Measurements from ENCODE around the gene ZNG1F.
"Not testable (repeated sequence)": the region's sequence is repeated elsewhere in the genome, so short reads cannot be mapped to it uniquely, and the experiment has no call there.

The ZNG1F gene

DNA sequence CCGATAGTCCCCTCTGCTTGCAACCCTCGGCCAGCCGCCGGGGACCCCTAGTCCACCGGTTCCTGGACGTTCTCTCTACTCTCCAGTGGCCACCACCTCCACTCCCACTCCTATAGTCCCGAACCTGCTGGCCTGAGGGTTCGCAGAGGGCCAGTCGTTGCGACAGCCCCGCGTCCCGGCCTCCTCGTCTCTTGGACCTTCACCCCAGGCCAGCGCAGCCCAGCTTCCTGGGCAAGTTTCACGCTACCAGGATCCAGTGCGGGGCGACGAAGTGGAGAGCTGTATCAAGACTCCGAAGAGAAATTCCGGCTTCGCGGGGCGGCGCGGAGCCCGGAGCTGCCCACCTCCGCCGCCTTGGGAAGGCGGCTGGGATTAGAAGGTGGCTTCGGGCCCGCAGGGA, 65.7 kb downstream of the ZNG1F start:
- DNase-seq (ENCODE audit: low read depth in 2 of 2), result not testable (repeated sequence)

DNA sequence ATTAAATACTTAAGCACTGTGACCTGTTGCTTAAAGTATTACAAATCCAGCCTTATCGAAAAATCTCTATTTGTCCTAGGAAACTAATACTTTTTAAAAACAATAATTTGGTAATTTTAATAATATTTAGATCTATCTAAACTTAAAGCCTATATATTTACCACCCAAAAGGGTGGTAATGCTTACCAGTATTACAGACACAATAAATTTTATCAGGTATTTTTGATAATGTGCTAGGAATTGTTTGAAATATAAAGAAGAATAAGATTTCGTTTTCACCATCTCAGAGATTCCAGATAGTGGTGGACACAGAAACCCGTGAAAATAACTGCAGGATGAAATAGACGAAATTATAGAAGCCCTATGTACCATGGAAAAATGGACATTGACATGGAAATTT, 68.4 kb downstream of the ZNG1F start:
- DNase-seq (ENCODE audit: low read depth in 2 of 2), result not testable (repeated sequence)

DNA sequence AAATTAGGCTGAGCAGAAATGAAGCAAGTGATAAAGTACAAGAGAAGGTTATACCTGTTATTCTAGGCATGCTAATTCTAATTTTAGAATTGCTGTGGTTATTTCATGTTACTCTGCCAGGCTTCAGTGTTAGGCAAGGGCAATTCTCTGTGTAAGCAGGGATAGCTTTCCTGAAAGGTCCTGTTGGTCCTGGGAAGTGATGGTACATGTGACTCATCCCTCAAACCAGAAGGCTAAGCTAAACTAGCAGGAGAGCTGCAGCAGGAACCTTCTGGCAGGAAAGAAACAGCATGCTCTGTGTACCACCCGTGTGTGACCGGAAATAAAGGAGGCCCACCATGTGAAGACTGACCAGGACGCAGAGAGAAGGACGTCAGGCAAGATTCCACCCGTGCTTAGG, 69.4 kb downstream of the ZNG1F start:
- DNase-seq (ENCODE audit: low read depth in 2 of 2), result not testable (repeated sequence)

DNA sequence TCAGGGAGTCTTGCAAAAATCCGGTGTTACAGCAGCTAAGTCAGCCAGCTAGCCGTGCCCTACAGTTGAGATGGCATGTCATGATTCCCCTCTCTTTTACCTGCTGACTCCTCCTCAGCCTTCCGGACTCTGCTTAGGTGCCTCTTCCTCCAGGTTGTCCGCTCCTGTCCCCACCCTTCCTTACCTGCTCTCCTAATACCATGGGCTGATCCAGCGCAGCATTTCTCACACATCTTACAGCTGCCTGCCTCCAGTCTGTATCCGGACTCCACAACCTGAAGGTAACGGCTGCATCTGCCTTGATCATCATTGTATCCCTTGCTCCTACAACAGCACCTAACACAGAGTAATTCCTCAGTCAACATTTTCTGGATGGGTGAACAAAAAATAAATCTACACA, 69.8 kb downstream of the ZNG1F start:
- not testable (repeated sequence) for DNase-seq (ENCODE audit: low read depth in 2 of 2)

DNA sequence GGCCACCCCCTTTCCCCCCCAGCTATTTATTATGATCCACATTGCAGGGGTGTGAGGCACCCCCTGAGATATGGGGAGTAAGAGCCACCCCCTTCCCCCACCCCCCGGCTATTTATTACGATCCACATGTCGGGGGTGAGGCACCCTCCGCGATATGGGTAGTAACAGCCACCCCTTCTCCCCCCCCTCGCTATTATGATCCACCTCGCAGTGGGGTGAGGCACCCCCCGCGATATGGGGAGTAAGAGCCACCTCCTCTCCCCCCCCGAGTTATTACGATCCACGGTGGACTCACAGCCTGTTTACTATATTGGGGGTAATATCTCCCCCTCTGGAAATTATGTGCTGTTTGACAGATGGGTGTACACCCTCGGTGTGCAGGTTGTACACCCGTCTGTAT, 75.8 kb downstream of the ZNG1F start:
- DNase-seq (ENCODE audit: low read depth in 2 of 2), result not testable (repeated sequence)

DNA sequence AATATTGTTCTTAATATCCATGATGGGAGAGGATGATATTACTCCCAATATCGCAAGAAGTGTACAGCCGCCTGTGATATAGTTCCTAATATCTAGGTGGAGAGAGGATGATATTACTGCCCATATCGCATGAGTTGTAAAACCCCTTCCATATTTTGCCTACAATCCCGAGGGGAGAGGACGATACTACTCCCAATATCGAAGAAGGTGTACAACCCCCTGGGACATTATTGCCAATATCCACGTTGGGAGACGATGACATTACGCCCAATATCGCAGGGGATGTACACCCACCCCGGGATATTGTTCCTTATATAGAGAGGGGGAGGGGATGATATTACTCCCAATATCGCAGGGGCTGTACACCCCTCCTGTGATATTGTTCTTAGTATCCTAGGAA, 77.7 kb downstream of the ZNG1F start:
- not testable (repeated sequence) for DNase-seq (ENCODE audit: low read depth in 2 of 2)

DNA sequence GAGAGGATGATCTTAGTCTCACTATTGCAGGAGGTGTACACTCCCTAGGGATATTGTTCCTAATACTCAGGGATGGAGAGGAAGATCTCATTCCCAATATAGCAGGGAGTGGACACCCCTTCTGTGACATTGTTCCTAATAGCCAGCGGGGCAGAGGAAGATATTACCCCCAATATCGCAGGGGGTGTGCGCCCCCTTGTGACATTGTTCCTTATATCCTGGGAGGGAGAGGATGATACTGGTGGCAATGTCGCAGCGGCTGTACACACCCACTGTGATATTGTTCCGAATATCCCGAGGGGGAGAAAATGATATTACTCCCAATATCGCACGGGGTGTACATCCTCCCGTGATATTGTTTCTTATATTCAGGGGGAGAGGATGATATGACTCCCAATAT, 78.2 kb downstream of the ZNG1F start:
- DNase-seq (ENCODE audit: low read depth in 2 of 2), result not testable (repeated sequence)

DNA sequence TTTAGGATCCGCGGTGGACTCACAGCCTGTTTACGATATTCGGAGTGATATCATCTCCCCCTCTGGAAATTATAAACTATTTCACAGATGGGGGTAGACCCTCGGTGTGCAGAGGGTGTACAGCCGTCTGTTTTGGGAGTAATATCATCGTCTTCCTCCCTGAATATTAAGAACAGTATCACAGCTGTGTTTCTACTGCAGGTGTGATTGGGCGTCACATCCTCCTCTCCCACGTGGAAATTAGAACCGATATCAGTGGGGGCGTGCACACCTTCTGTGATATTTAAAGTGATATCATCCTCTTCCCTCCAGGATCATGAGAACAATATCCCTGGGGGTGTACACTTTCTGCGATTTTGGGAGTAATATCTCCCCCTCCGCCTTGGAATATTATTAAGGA, 79.9 kb downstream of the ZNG1F start:
- not testable (repeated sequence) for DNase-seq (ENCODE audit: low read depth in 2 of 2)

DNA sequence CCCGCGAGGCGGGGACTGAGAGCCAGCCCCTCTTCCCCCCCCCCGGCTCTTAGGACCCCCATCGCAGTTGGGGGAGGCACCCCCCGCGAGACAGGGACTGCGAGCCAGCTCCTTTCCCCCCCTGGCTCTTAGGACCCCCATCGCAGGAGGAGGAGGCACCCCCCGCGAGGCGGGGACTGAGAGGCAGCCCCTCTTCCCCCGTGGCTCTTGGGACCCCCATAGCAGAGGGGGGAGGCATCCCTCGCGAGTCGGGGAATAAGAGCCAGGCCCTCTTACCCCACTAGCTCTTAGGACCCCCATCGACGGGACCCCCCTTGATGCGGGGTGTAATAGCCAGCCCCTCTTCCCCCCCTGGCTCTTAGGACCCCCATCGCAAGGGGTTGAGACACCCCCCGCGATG, 80.3 kb downstream of the ZNG1F start:
- not testable (repeated sequence) for DNase-seq (ENCODE audit: low read depth in 2 of 2)

DNA sequence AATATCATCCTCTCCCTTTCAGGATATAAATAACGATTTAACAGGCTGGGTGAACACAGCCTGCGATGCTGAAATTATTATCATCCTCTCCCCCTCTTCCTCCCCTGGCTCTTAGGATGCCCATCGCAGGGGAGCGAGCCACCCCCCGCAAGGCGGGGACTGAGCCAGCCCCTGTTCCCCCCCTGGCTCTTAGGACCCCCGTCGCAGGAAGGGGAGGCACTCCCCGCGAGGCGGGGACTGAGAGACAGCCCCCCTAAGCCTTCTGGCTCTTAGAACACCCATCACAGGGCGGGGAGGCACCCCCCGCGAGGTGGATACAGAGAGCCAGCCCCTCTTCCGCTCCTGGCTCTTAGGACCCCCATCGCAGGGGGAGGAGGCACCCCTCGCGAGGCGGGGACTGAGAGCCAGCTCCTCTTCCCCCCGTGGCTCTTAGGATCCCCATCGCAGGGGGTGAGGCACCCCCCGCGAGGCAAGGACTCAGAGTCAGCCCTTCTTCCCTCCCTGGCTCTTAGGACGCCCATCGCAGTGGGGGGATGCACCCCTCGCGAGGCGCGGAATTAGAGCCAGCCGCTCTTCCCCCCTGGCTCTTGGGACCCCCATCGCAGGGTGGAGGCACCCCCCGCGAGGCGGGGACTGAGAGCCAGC, 82.5 kb downstream of the ZNG1F start:
- DNase-seq (ENCODE audit: low read depth in 2 of 2), result not testable (repeated sequence)

DNA sequence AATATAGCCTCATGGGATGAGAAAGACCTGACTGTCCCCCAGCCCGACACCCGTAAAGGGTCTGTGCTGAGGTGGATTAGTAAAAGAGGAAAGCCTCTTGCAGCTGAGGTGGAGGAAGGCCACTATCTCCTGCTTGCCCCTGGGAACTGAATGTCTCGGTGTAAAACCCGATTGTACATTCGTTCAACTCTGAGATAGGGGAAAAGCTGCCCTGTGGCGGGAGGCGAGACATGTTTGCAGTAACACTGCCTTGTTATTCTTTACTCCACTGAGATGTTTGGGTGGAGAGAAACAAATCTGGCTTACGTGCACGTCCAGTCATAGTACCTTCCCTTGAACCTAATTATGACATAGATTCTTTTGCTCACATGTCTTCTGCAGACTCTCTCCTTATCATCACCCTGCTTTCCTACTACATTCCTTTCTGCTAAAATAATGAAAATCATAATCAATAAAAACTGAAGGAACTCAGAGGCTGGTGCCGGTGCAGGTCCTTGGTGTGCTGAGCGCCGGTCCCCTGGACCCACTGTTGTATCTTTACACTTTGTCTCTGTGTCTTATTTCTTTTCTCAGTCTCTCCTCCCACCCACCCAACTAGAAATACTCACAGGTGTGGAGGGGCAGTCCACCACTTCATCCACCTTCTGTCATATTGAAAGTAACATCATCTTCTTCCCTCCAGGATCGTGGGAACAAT, 83.4 kb downstream of the ZNG1F start:
- DNase-seq (ENCODE audit: low read depth in 2 of 2), result not testable (repeated sequence)

DNA sequence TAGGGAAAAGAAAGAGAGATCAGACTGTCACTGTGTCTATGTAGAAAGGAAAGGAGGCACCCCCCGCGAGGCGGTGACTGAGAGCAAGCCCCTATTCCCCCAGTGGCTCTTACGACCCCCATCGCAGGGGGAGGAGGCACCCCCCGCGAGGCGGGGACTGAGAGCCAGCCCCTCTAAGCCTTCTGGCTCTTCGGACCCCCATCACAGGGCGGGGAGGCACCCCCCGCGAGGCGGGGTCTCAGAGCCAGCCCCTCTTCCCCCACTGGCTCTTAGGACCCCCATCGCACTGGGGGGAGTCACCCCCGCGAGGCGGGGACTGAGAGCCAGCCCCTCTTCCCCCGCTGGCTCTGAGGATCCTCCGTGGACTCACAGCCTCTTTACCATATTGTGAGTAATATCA, 84.6 kb downstream of the ZNG1F start:
- DNase-seq (ENCODE audit: low read depth in 2 of 2), result not testable (repeated sequence)

DNA sequence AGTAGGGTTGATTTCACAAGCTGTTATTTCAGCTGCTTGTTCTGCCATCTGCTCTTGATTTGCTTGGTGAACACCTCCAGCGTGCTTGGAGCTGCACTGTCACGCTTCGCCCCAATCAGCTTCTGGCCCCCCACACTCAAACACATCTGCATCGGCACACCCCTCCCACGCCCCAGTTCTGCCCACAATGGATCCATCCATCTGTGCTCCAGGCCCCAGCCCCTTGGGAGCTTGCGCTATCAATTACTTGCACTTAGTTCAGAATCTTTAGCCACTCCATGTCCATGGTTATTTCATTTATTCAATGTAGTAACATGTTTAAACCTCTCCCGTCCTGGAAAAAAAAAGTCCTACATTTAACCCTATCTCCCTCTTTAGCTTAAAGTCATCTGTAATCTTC, 88.6 kb downstream of the ZNG1F start:
- not testable (repeated sequence) for DNase-seq (ENCODE audit: low read depth in 2 of 2)

DNA sequence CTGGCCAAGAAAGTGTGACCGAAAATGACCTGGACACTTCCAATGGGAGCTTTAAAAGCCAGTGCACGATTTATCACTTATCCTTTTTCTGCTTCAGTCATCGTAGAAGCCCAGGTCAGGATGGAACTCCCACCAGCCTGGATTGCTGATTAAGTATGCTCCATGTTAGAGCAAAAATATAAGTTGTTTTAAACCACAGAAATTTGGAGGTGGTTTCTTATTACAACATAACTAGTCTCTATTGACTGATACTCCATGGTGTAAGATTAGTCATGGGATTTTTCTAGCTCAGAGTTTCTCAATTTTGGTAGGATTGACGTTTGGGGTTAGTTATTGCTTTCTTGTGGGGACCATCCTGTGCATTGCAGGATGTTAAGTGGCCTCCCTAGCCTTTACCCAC, 90.4 kb downstream of the ZNG1F start:
- not testable (repeated sequence) for DNase-seq (ENCODE audit: low read depth in 2 of 2)

DNA sequence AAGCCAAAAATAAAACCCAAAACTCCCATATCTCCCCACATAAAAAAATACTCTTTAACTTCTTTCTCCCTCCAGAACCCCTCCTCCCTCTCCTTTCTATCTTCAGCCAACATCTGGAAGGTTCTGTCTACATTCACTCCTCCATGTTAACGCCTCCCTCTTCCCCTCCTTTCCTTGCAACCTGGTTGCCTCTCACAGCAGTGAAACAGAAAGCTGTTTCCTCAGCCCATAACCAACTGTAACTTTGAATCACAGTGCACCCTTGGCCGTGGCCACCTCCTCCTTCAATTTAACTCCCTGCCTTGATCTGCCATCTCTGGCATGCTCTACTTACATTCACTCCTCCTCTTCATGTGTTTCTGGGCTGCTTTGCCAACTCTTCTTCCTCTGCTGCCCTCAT, 94.1 kb downstream of the ZNG1F start:
- DNase-seq (ENCODE audit: low read depth in 2 of 2), result not testable (repeated sequence)

DNA sequence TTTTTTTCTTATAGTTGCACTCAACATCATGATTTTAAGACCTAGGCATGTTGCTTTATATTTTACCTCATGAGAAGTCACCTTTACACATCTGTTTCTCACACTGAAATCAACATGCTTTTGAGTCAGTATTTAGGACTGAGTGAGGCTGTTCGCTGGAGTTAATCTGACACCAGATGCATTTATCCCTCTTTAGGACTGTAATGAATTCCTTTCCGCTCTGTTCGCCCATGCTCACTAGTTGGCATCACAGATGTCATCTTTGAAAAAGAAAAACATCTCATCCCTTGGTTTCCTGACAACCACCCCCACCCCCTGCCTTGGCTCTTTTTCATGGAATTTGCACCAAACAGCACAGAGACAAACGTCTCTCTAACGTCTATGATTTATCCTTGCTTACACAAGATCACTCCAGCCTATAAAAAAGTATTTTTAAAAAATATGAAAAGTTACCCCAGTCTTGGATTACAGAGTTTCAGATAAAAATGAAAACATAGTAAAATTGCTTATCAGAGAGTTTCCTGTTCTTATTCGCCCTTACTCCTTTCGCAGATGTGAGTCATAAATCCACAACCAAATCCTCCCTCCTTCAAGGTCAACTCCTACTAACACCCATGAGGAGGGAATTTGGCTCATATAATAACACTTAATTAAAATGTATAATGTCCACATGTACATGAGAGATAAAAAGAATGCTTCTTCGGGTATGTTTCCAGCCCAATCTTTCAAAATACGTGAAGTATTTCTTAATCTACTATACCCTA, 94.9 kb downstream of the ZNG1F start:
- not testable (repeated sequence) for DNase-seq (ENCODE audit: low read depth in 2 of 2)

DNA sequence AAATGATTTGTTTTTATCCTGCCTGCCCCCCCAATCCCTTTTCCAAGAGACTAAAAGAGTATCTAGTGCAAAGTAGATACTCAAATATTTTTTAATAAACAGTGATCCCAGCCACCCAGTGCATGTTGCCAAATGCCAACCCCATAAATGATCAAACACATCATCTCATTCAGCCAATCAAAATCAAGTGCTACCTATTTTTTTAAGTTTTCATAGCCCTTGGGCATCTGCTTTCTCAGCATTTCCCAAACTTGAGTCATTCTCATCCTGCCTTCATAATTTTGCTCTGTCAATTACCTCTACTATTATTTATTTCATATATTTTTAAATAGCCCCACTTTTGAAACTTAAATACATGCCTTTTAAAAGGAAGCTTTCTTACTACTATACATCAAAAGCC, 98.2 kb downstream of the ZNG1F start:
- DNase-seq (ENCODE audit: low read depth in 2 of 2), result not testable (repeated sequence)

DNA sequence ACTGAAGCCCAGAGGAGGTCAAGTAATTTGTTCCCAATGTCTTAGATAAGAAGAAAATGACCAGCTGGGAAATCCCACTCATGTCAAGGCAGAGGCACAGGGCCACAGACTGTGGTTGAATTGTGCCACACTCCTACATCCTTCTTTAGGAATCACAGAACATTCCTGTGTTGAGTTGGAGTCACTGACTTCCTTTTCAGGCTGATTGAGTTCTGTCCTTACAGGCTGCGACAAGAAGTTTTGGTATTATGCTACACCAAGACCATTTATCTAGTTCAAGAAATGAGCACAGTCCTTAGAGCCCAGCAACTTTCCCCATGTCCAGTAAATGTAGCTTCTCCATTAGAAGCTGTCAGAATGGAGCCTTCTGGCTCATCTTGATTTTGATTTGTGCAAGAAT, 98.7 kb downstream of the ZNG1F start:
- DNase-seq (ENCODE audit: low read depth in 2 of 2), result not testable (repeated sequence)

DNA sequence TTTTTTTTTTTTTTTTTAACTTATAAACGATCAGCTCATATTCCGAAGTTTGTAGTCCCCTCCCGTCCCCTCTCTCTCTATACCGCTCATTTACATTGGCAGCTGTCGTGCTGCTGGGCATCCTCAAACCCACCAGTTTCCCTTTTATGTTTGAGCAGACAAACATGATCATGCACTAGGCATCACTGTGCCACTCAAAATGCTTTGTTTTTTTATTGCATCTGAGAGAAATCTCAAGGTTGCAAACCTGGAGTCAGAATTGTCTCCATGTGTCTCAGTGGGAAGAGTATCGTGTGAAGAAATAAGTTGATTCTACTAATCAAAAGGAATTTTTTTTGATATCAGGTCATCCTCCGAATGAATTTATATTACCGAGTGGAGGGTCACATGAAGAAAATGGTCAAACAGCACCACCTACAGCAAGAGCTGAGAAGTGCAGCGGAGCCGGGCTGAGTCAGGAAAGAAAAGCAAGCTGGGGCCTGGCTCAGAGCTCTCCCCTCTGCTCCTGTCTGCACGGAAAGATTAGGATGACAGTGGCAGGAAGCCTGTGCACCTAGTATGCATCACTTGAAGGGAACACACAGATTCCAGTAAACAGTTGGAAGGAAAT, 100.6 kb downstream of the ZNG1F start:
- DNase-seq (ENCODE audit: low read depth in 2 of 2), result not testable (repeated sequence)

DNA sequence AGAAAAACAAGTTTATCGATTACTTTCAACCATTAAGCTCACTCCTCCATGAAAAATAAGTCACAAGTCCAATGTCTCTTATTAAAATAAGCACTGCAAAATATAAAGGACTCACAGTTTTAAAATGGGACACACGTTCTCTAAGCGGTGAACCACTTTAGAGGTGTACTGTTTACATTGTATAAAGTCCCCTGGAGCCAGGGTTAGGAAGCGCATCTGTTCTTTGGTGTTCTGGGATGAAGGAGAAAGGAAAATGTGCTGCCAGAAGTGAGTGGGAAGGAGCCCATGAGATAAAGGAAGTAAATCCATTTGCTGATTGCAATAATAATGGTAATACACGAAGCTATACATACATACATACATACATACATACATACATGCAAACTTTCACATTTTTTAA, 101.2 kb downstream of the ZNG1F start:
- DNase-seq (ENCODE audit: low read depth in 2 of 2), result not testable (repeated sequence)

DNA sequence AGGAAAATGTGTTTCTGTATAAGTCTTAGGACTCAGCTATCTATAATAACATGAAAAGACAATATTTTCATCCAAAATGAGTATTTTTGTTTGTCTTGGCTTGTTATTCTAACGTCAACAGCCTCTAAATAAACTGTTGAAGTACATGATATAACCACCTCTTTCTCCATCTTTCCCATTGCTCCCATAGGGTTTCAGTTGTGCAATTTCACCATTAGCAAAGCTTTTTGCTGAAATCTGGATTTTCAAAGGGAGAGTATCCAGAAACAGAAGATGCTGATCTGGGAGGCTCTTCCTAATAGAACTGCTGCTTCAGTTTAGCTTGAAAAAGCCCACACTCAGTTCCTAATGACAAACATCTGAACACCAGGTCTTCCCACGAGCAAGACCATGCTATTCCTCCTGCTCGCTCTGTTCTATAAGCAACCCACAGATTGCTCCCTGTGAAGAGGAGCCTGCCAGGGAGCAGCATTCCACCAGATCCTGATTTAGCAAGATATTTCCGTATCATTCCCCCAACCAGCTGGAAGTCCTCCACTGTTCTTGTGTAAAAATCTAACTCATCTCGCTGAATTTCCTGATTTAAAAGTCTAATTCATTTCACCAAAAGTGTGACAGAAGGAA, 101.8 kb downstream of the ZNG1F start:
- DNase-seq (ENCODE audit: low read depth in 2 of 2), result not testable (repeated sequence)

DNA sequence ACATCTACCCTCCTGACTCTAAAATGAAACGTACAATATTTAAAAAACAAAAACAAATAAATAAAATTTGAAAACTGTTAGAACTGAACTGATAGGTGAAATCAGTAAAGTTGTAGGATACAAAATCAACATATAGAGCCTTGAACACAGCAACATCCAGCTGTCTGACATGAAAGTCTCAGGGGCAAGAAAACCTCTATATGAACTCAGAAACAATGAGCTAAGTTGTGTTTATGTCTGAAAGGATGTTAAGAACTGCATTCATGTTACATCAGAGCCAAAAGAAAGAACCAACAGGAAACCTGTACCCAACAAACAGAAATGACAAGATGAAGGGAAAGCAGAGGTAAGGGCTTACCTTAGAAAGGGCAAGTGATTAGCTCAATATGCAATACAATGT, 102.4 kb downstream of the ZNG1F start:
- not testable (repeated sequence) for DNase-seq (ENCODE audit: low read depth in 2 of 2)
